Tibial nerve (tissue), 4 donors: ENCODE measurements around the gene HPS4. TPM values are rescaled to one million over a fixed set of nuclear protein-coding genes. Genes with fewer than 3 reads are reported as not detected.
"Not testable (repeated sequence)": the region's sequence is repeated elsewhere in the genome, so short reads cannot be mapped to it uniquely, and the experiment has no call there.

Experiments used
- DNase-seq, 2 donors: peaks; one replicate each; pipeline ENCODE4 v3.0.0-alpha.2; 2019; ENCODE audit warnings: low spot score in 2 of 2
- H3K27ac ChIP-seq, 4 donors: fragments of 200-600 bp; sonication (generic) in 3 of 4; one replicate each; pipeline ENCODE4 v1.5.1; 2017 to 2019; ENCODE audit warnings: mild to moderate bottlenecking in 1 of 4
- H3K27me3 ChIP-seq, 2 donors: fragments of 200-600 bp; sonication (generic) in 1 of 2; one replicate each; pipeline versions ENCODE4 v1.5.1 to v1.6.0; 2017 to 2019
- H3K36me3 ChIP-seq, 3 donors: fragments of 200-600 bp; sonication (generic); one replicate each; pipeline ENCODE4 v1.5.1; 2018 to 2019
- H3K4me1 ChIP-seq, 4 donors: fragments of 200-600 bp; sonication (generic) in 3 of 4; one replicate each; pipeline ENCODE4 v1.5.1; 2017 to 2019
- H3K4me3 ChIP-seq, 4 donors: fragments of 200-600 bp; sonication (generic) in 3 of 4; one replicate each; pipeline ENCODE4 v1.5.1; 2017 to 2019; ENCODE audit warnings: mild to moderate bottlenecking in 1 of 4, moderate library complexity in 1 of 4
- H3K9me3 ChIP-seq, 4 donors: fragments of 200-600 bp; sonication (generic) in 3 of 4; one replicate each; pipeline ENCODE4 v1.5.1; 2017 to 2019
- CTCF ChIP-seq, 5 experiments: fragments of 200-600 bp in 3 of 5; fragments of 450-650 bp in 2 of 5; sonication (generic) in 3 of 5; IDR thresholded peaks; one replicate each; pipeline ENCODE4 v1.5.1; 2016 to 2019; ENCODE audit warnings: antibody characterized with exemption in 5 of 5, mild to moderate bottlenecking in 3 of 5, moderate library complexity in 2 of 5
- EP300 ChIP-seq, 2 donors: sonication (generic); formaldehyde crosslinking; IDR thresholded peaks; one replicate each; pipeline ENCODE4 v1.6.1; 2017; ENCODE audit warnings: antibody characterized with exemption in 2 of 2, mild to moderate bottlenecking in 1 of 2
- POLR2A ChIP-seq, 2 donors: fragments of 450-650 bp; IDR thresholded peaks; one replicate each; pipeline ENCODE4 v1.6.1; 2017; ENCODE audit warnings: antibody characterized with exemption in 2 of 2, mild to moderate bottlenecking in 2 of 2, moderate library complexity in 2 of 2
- whole genome bisulfite sequencing, 2 donors: methylation state at CpG; one replicate each; pipeline ENCODE4 v1.1.5; 2018; 5-methylcytosine and 5-hydroxymethylcytosine counted together
- total RNA-seq, 4 donors: library from RNA; depleted of rRNA; stranded (reverse); fragments of >200 nt; gene quantifications; one replicate each; pipeline ENCODE4 v1.1.0, GENCODE V29; 2016

The HPS4 gene
- total RNA-seq, 4 donors from 2014 or later = 32.7 to 62.3 (median 46.0) TPM

GRCh38 chr22:26444777-26445176, 38.8 kb downstream of the HPS4 start:
- Histone ChIP-seq H3K27ac (no peak overlapping the region), H3K36me3 (peaks cover 0 to 10% (median 0%) of the 10 kb centered on the region in 3 donors), H3K9me3 (no peaks in the 10 kb centered on the region), H3K4me1 (no peaks in the 10 kb centered on the region), H3K4me3 (no peak overlapping the region), H3K27me3 (no peaks in the 10 kb centered on the region)
- 91 to 94% methylated on average over 8 of the region's 8 CpGs for WGBS, 2 donors
- no peak for TF ChIP-seq CTCF (IDR thresholded peaks at IDR 0.05)
- TF ChIP-seq POLR2A (IDR thresholded peaks at IDR 0.05) = no peak
- no peak for TF ChIP-seq EP300 (IDR thresholded peaks at IDR 0.05)
- DNase-seq = no peak

DNA sequence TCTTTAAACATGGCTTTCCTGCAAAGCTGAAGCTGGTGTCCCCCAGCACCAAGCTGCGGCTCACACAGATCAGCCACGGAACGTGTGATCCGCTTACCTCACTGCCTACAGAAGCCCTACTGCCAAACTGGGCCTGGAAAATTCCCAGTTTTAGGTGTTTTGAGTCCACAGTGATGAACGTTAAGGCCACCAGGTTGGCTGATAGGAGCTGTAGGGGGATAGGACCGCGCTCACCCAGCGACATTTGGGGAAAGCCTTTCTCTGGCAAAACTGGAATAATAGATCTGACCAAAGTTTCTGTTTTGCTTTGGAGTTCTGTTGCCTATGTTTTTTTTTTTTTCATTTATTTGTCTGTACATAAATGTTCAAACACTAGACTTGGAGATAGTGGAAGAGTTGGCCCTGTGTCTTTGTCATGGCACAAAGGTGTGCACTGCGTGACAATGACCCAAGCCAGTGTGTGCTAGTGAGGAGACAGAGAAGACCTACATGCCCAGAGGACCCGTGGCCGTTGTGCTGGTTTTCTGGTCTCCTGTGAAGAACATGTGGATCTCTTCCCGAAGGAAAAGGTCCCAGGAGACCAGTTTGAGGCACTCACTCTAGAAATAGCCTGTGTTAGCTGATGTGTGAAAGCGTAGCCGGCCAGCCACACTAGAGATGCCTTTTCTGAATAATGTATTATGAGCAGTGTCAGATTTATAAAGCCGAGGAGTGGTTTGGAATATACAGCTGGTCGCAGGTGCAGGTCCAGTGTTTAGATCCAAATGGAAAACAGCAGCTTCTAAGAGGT, 39.5 kb downstream of the HPS4 start:
- H3K9me3 ChIP-seq = no peaks in the 10 kb centered on the region
- peaks cover 0 to 6% (median 0%) of the 10 kb centered on the region in 3 donors for H3K36me3 ChIP-seq
- WGBS, 2 donors = 91 to 92% methylated on average over 16 of the region's 16 CpGs
- DNase-seq = no peak
- no peak overlapping the region for H3K4me3 ChIP-seq
- H3K27me3 ChIP-seq = no peaks in the 10 kb centered on the region
- H3K27ac ChIP-seq = no peak overlapping the region
- H3K4me1 ChIP-seq = no peaks in the 10 kb centered on the region
- TF ChIP-seq CTCF (IDR thresholded peaks at IDR 0.05) (no peak), EP300 (IDR thresholded peaks at IDR 0.05) (no peak), POLR2A (IDR thresholded peaks at IDR 0.05) (no peak)

DNA sequence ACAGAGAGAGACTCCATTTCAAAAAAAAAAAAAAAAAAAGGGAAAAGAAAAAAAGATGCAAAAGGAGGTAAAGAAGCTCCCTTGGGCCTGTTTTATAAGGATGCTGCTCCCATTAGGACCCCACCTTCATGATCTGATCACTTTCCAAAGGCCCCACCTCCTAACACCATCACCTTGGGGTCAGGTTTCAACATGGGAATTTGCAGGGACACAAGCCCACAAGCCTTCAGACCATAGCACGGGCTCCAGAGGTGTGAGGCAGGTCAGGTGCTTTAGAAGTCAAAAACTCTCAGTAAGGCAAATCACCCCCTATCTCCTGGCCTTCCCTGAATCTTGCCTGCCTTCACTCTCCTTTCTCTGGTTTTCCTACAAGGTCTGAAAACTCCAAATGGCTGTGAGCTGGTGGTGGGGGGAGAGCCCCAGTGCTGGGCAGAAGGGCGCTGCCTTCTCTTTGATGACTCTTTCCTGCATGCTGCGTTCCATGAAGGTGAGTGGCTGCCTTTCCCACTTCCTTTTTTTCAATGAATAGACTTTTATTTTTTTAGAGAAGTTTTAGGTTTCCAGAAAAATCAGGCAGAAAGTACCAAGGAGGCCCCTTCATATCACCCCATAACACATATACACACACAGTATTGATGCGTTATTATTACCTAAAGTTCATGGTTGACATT, 41.4 kb downstream of the HPS4 start:
- Histone ChIP-seq H3K4me1 (no peaks in the 10 kb centered on the region), H3K4me3 (no peak overlapping the region), H3K27ac (no peak overlapping the region), H3K27me3 (no peaks in the 10 kb centered on the region), H3K36me3 (peaks cover 0 to 6% (median 0%) of the 10 kb centered on the region in 3 donors), H3K9me3 (no peaks in the 10 kb centered on the region)
- TF ChIP-seq EP300 (IDR thresholded peaks at IDR 0.05) (no peak), CTCF (IDR thresholded peaks at IDR 0.05) (no peak), POLR2A (IDR thresholded peaks at IDR 0.05) (no peak)
- DNase-seq = no peak
- WGBS, 2 donors = 78 to 84% methylated on average over 4 of the region's 4 CpGs

DNA sequence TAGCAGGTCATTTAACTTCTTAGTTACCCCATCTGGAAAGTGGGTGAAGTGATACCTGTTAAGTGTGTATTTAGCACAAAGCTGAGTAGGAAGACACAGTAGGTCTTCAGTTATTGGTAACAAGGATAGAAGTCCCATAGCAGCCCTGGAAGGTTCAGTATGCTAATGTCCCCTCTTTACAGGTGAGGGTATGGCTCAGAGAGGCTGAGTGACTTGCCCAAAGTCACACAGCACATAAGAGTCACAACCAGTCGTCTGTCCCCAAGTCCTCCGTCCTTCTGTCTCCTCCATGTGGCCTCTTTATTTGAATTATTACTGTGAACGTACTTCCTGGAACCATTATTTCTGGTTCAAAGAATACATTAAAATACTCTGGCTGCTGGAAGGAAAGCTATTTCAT, 44.0 kb downstream of the HPS4 start:
- Histone ChIP-seq H3K9me3 (no peaks in the 10 kb centered on the region), H3K27ac (no peak overlapping the region), H3K27me3 (no peaks in the 10 kb centered on the region), H3K4me3 (no peak overlapping the region), H3K4me1 (no peaks in the 10 kb centered on the region), H3K36me3 (no peaks in the 10 kb centered on the region)
- TF ChIP-seq CTCF (IDR thresholded peaks at IDR 0.05) = no peak
- TF ChIP-seq EP300 (IDR thresholded peaks at IDR 0.05) = no peak
- TF ChIP-seq POLR2A (IDR thresholded peaks at IDR 0.05) = no peak
- 67 to 77% methylated on average over 3 of the region's 3 CpGs for WGBS, 2 donors
- no peak for DNase-seq

DNA sequence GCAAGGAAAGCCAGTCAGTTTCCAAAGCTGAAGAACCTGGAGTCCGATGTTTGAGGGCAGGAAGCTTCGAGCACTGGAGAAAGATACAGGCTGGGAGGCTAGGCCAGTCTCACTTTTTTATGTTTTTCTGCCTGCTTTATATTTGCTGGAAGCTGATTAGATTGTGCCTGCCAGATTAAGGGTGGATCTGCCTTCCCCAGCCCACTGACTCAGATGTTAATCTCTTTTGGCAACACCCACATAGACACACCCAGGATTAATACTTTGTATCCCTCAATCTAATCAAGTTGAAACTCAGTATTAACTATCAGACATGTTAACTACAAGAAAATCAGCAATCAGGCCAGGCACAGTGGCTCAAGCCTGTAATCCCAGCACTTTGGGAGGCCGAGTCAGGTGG, 44.8 kb downstream of the HPS4 start:
- H3K9me3 ChIP-seq, H3K27me3 ChIP-seq, DNase-seq, H3K4me1 ChIP-seq, H3K27ac ChIP-seq, H3K36me3 ChIP-seq, H3K4me3 ChIP-seq: not testable (repeated sequence)
- 79 to 84% methylated on average over 3 of the region's 3 CpGs for WGBS, 2 donors
